Parathyroid adenoma (tissue), 2 donors: ENCODE data around the gene PERM1.

Experiments
- H2AFZ ChIP-seq: fragments of 300-600 bp; sonication (generic); one replicate; pipeline ENCODE4 v1.7.0; 2017; ENCODE audit warnings: antibody characterized with exemption, mild to moderate bottlenecking
- H3K27ac ChIP-seq: fragments of 300-600 bp; sonication (generic); one replicate; pipeline ENCODE4 v1.7.0; 2017
- H3K27me3 ChIP-seq: fragments of 300-600 bp; sonication (generic); one replicate; pipeline ENCODE4 v1.7.0; 2017; ENCODE audit warnings: low read length; ENCODE audit not compliant: control insufficient read depth, insufficient read depth
- H3K36me3 ChIP-seq: fragments of 300-600 bp; sonication (generic); one replicate; pipeline ENCODE4 v1.7.0; 2017; ENCODE audit warnings: low read length; ENCODE audit not compliant: control insufficient read depth, insufficient read depth
- H3K4me1 ChIP-seq: fragments of 300-600 bp; sonication (generic); one replicate; pipeline ENCODE4 v1.7.0; 2017; ENCODE audit warnings: control low read depth
- H3K4me2 ChIP-seq: fragments of 300-600 bp; sonication (generic); one replicate; pipeline ENCODE4 v1.7.0; 2017; ENCODE audit warnings: low read length
- H3K4me3 ChIP-seq: fragments of 300-600 bp; sonication (generic); one replicate; pipeline ENCODE4 v1.7.0; 2017; ENCODE audit warnings: low read depth, low read length
- H3K79me2 ChIP-seq: fragments of 300-600 bp; sonication (generic); one replicate; pipeline ENCODE4 v1.7.0; 2017; ENCODE audit warnings: control low read depth
- H3K9ac ChIP-seq: fragments of 300-600 bp; sonication (generic); one replicate; pipeline ENCODE4 v1.7.0; 2017; ENCODE audit warnings: mild to moderate bottlenecking
- H3K9me3 ChIP-seq: fragments of 300-600 bp; sonication (generic); one replicate; pipeline ENCODE4 v1.7.0; 2017; ENCODE audit warnings: low read length; ENCODE audit not compliant: control insufficient read depth
- CTCF ChIP-seq: fragments of 300-600 bp; sonication (generic); IDR thresholded peaks from one replicate; pipeline ENCODE4 v1.7.0; 2017; ENCODE audit warnings: antibody characterized with exemption, mild to moderate bottlenecking
- donor health status: primary hyperparathyroidism.

Gene PERM1

DNA sequence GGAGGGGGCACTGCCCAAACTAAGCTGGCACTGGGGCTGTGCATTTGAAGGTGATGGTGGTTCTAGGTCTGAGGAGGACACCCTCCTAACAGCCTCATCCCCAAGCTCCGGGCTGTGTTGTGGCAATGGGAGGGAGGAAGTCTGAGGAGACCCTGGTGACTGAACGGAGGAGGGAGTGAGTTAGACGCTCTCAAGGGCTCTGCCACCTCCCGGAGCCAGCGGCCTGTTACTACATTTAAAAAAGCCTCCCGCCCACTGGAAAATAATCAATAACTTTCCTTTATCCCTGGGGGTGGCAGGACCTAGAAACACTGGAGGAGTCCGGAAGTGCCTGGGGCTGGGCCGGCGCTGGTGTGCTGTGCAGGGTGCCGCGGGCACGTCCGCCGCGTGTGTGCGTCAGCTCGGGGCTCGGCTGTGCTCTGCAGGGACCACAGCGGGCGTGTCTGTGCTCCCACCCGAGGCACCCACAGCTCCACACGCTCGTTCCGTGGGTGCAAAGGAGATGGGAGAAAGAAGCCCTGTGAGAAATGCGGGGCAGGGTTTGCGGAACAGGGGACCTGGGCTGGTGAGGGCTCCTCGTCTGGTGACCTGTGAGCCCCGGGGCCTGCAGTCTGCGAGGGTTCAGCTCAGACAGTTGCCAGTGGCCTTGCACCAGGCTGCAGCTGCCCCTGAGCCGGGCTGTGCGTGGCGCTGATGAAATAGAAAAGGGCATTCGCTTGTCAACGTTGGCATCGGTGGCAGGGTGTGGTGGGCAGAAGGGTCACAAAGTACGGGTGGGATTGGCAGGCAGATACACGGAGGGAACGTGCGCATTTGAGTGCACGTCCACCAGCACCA is 52.9 kb downstream of the PERM1 start:
- no peak for TF ChIP-seq CTCF
- no peaks in the 10 kb centered on the region for H3K36me3 ChIP-seq
- H3K27me3 ChIP-seq = no peaks in the 10 kb centered on the region
- no peaks in the 10 kb centered on the region for H3K4me1 ChIP-seq
- no peaks in the 10 kb centered on the region for H3K79me2 ChIP-seq
- no peaks in the 10 kb centered on the region for H3K9me3 ChIP-seq
- H3K4me3 ChIP-seq = no peak overlapping the region
- no peak overlapping the region for H2AFZ ChIP-seq
- H3K9ac ChIP-seq = no peak overlapping the region
- no peak overlapping the region for H3K27ac ChIP-seq
- no peak overlapping the region for H3K4me2 ChIP-seq

DNA sequence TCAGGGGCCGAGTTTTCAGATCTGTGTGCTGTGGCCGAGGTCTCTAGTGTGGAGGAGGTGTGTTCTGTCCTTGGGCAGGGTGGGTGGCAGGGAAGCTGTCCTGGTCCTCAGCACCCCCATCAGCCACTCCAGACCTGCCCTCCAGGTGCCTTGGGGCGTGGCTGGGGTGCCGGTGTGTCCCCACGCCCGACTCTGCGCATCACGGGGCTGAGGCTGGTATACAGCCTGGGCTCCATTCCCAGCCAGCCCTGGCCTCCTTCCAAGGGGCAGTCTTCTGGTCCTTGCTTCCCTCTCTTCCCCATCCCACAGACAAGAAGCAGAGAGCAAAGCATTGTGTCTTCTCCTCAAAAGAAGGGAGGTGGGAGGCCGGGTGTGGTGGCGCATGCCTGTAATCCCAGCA is 54.1 kb downstream of the PERM1 start:
- Histone ChIP-seq H3K4me1 (no peaks in the 10 kb centered on the region), H3K79me2 (no peaks in the 10 kb centered on the region), H3K27ac (no peak overlapping the region), H3K4me3 (no peak overlapping the region), H3K9me3 (no peaks in the 10 kb centered on the region), H3K36me3 (no peaks in the 10 kb centered on the region), H3K27me3 (no peaks in the 10 kb centered on the region), H3K9ac (no peak overlapping the region), H2AFZ (no peak overlapping the region), H3K4me2 (no peak overlapping the region)
- TF ChIP-seq CTCF = no peak

DNA sequence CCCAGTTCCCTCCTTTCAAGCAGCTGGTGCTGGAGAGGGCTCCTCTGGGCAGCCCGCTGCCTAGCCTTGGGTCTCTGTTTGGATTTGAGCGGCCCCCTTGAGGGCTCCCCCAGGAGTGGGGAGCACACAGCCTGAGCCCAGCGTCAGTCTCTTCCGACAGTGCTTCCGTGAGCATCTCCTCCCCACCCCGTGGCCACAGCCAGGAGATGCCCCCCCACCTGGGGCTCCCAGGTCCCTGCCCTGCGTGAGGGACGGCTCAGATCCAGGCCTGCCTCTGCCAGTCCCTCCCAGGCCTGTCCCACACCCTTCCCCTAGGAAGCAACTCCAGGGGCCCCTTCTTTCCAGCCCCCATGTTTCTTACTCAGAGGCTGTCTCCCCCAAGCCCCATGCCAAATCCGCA is 54.7 kb downstream of the PERM1 start:
- Histone ChIP-seq H3K9ac (no peak overlapping the region), H2AFZ (no peak overlapping the region), H3K9me3 (no peaks in the 10 kb centered on the region), H3K27me3 (no peaks in the 10 kb centered on the region), H3K4me2 (no peak overlapping the region), H3K36me3 (no peaks in the 10 kb centered on the region), H3K4me1 (no peaks in the 10 kb centered on the region), H3K79me2 (no peaks in the 10 kb centered on the region), H3K4me3 (no peak overlapping the region), H3K27ac (no peak overlapping the region)
- no peak for TF ChIP-seq CTCF

- Histone ChIP-seq H3K9me3 (no peaks in the 10 kb centered on the region), H3K79me2 (no peaks in the 10 kb centered on the region), H3K27ac (no peak overlapping the region), H3K27me3 (no peaks in the 10 kb centered on the region), H3K4me3 (no peak overlapping the region), H3K4me1 (no peaks in the 10 kb centered on the region), H3K9ac (no peak overlapping the region), H3K4me2 (peak overlapping the region; percentile 53), H2AFZ (no peak overlapping the region), H3K36me3 (no peaks in the 10 kb centered on the region)
- no peak for TF ChIP-seq CTCF
Observed at GRCh38 chr1:925561-926421, 56.1 kb downstream of the PERM1 start.
